Measurements from ENCODE around the gene CCDC9.

Gene CCDC9

DNA sequence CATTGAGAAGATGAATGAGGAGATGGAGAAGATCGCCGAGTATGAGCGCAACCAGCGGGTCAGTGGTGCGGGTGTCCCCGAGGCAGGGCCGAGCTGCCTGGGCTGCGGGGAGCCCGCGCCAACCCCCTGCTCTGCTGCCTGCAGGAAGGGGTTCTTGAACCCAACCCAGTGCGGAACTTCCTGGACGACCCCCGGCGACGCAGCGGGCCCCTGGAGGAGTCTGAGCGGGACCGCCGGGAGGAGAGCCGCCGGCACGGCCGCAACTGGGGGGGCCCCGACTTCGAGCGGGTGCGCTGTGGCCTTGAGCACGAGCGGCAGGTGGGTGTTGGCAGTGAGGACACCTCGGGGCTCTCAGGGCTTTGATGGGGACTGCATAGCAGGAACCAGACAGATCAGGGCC is 8.3 kb downstream of the CCDC9 start:
- TF ChIP-seq, protein P1, sequence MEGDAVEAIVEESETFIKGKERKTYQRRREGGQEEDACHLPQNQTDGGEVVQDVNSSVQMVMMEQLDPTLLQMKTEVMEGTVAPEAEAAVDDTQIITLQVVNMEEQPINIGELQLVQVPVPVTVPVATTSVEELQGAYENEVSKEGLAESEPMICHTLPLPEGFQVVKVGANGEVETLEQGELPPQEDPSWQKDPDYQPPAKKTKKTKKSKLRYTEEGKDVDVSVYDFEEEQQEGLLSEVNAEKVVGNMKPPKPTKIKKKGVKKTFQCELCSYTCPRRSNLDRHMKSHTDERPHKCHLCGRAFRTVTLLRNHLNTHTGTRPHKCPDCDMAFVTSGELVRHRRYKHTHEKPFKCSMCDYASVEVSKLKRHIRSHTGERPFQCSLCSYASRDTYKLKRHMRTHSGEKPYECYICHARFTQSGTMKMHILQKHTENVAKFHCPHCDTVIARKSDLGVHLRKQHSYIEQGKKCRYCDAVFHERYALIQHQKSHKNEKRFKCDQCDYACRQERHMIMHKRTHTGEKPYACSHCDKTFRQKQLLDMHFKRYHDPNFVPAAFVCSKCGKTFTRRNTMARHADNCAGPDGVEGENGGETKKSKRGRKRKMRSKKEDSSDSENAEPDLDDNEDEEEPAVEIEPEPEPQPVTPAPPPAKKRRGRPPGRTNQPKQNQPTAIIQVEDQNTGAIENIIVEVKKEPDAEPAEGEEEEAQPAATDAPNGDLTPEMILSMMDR (IDR thresholded peaks at IDR 0.05; ENCODE audit: control insufficient read depth, insufficient read depth, low read depth, low read length, missing control alignments), result no peak

DNA sequence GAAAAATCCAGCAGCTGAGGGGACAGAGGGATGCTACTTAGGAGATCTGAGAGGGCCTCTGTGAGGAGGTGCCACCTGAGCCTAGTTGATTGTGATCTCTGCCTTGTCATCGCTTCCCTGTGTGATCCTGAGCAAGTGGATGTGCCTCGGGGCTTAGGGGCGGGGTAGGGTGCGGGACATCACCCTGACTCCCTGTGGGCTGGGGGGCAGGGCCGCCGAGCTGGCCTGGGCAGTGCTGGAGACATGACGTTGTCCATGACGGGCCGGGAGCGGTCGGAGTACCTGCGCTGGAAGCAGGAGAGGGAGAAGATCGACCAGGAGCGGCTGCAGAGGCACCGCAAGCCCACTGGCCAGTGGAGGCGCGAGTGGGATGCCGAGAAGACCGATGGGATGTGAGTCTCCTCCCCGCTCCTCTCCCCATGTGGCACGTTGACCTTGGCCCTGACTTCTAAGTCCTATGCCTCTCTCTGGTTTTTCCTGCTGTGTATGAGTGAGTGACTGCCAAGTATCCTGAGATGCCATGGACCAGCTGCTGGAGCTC is 10.1 kb downstream of the CCDC9 start:
- TF ChIP-seq, protein P1 (IDR thresholded peaks at IDR 0.05; ENCODE audit: control insufficient read depth, insufficient read depth, low read depth, low read length, missing control alignments), result no peak
- no peak for DNase-seq (ENCODE audit: low read depth)
- no peak overlapping the region for H3K4me3 ChIP-seq (ENCODE audit: control insufficient read depth, low read depth, low read length)

More for the DNA sequence above, 8.3 kb downstream of the CCDC9 start:
- no peak for DNase-seq (ENCODE audit: low read depth)
- H3K4me3 ChIP-seq (ENCODE audit: control insufficient read depth, low read depth, low read length), result no peak overlapping the region

DNA sequence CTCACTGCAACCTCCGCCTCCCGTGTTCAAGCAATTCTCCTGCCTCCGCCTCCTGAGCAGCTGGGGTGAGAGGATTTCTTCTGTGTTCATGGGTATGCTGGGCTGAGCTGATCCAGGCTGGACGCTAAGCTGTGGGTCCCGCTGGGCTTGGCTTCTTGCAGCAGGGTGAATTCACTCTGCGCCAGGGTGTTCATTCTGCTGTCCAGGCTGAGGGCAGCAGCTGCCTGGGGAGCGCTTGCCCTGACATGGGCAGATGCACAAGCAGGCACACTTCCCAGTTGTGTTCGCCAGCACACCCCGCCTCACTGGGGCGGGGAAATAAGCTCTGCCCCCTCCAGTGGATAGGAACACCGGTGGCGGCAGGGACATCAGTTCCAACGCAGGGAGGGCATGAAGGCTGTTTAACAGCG is 11.0 kb downstream of the CCDC9 start:
- no peak for DNase-seq (ENCODE audit: low read depth)
- H3K4me3 ChIP-seq (ENCODE audit: control insufficient read depth, low read depth, low read length), result no peak overlapping the region
- TF ChIP-seq, protein P1 (IDR thresholded peaks at IDR 0.05; ENCODE audit: control insufficient read depth, insufficient read depth, low read depth, low read length, missing control alignments), result no peak

DNA sequence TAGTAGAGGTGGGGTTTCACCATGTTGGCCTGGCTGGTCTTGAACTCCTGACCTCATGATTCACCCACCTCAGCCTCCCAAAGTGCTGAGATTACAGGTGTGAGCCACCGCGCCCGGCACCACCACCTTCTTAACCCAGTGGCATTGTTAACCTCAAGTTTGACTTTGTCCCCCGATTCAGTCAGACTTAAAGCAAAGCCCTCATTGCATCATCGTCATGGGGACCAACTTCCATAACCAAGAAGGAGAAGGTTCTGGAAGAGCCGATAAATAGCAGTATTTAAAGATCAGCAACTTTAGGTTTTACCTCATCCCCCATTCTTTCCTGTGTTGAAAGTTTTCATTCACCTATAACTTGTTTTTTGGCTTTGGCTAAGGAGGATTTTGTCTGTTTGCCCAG is 11.7 kb downstream of the CCDC9 start:
- DNase-seq (ENCODE audit: low read depth), result no peak
- TF ChIP-seq, protein P1 (IDR thresholded peaks at IDR 0.05; ENCODE audit: control insufficient read depth, insufficient read depth, low read depth, low read length, missing control alignments), result no peak

DNA sequence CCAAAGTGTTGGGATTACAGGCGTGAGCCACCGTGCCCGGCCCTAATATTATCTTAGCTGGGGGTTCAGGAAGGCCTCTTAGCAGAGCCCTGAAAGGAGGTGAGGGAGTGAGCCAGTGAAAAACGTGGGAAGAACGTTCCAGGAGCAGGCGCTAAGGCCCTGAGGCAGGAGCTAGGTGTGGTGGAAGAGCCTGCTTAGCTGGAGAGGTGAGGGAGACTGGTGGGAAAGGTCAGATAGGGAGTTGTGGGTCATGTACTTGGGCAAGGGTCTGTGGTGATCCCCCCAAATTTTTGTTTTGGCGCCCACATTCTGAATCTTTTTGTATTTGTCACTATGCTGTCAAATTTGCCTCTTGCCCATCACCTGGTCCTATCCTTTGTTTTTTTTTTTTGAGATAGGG is 13.3 kb downstream of the CCDC9 start:
- DNase-seq (ENCODE audit: low read depth), result no peak
- H3K4me3 ChIP-seq (ENCODE audit: control insufficient read depth, low read depth, low read length), result no peak overlapping the region
- TF ChIP-seq, protein P1 (IDR thresholded peaks at IDR 0.05; ENCODE audit: control insufficient read depth, insufficient read depth, low read depth, low read length, missing control alignments), result no peak

More for the DNA sequence above, 11.7 kb downstream of the CCDC9 start:
- no peak overlapping the region for H3K4me3 ChIP-seq (ENCODE audit: control insufficient read depth, low read depth, low read length)

DNA sequence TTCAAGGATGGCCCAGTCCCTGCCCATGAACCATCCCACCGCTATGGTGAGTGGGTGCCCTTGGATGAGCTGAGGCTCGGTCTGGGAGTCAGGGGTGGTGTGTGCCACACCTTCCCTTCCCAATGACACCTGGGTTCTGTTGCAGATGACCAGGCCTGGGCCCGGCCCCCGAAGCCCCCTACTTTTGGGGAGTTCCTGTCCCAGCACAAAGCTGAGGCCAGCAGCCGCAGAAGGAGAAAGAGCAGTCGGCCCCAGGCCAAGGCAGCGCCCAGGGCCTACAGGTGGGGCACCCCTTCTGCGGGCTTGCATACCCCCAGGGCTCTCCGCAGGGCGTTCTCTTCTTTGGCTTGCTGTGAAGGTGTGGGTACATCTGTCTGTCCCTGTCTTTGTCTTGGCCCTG is 14.1 kb downstream of the CCDC9 start:
- TF ChIP-seq, protein P1 (IDR thresholded peaks at IDR 0.05; ENCODE audit: control insufficient read depth, insufficient read depth, low read depth, low read length, missing control alignments), result no peak
- H3K4me3 ChIP-seq (ENCODE audit: control insufficient read depth, low read depth, low read length), result no peak overlapping the region
- DNase-seq (ENCODE audit: low read depth), result no peak

DNA sequence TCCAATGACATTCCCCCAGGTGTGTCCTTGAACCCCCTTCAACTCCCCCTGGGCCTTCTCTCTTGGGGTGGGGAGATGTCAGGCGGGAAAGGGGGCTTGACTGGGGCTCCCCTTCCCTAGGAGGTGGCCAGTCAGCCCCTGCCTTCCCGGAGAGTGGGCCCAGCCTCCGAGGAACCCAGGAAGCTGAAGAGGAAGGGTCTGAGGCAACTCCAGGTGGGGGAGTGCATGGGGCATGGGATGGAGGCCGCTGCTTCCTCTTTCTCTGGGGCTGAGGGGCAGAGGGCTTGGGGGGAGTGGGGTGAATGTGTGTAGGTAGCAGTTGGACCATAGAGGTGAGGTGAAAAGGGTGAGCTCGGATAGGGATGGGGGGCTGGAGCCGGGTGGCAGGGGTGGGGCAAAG is 15.6 kb downstream of the CCDC9 start:
- TF ChIP-seq, protein P1 (IDR thresholded peaks at IDR 0.05; ENCODE audit: control insufficient read depth, insufficient read depth, low read depth, low read length, missing control alignments), result no peak
- DNase-seq (ENCODE audit: low read depth), result no peak
- no peak overlapping the region for H3K4me3 ChIP-seq (ENCODE audit: control insufficient read depth, low read depth, low read length)
